DMS 273 (cell line): ENCODE measurements around the gene TBC1D2.
A peak's percentile ranks its signal among the peaks of the same experiment; 100 is the strongest.

Experiments used
- DNase-seq: peaks from one replicate; lab custom pipeline; 2025; ENCODE audit not compliant: unreplicated experiment; lab: John Stamatoyannopoulos, UW

TBC1D2 gene

DNA sequence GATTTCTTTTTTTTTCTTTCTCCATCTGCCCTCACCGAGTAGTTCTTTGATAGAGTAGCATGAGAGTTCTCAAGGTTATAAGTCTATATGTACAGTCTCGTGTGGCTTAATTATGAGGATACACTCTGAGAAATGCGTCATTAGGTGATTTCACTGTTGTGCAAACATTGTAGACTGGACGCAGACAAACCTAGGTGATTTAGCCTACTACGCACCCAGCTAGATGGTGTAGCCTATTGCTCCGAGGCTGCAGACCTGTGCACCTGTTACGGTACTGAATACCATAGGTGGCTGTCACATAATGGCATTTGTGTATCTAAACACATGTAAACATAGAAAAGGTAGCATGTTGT lies 36.1 kb downstream of the TBC1D2 start:
- no peak for DNase-seq

DNA sequence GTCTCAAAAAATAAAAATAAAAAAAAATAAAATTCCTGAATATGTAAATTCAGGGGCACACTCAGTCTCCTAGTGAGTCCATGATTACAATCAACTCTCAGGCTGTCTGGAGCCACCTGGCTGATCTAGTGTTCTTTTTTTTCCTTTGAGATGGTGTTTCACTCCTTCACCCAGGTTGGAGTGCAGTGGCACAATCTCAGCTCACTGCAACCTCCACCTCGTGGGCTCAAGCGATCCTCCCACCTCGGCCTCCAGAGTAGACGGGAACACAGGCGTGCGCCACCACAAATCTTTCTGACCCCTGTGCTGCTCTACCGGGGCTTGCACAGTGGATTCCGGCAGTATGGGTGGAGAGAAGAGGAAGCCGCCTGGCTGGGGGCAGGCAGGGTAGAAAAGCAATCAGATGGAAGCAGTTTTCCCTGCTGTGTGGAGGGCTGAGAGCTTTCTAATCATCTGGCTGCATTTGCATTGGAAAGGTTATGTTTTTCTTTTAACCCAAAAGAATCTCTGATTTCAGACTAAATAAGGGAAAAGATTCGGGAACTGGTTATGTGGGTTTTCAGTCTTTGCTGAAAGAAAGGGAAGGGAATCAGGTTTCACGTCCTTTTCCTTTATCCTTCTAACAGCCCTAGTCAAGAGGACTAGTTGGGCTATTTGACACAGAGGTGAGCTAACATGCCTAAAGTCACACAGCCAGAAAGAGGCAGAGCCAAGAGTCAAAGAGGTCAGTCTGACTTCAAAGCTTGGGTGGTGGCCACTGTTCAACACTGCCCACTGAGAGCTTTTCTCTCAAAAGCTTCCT lies 36.7 kb downstream of the TBC1D2 start:
- no peak for DNase-seq

DNA sequence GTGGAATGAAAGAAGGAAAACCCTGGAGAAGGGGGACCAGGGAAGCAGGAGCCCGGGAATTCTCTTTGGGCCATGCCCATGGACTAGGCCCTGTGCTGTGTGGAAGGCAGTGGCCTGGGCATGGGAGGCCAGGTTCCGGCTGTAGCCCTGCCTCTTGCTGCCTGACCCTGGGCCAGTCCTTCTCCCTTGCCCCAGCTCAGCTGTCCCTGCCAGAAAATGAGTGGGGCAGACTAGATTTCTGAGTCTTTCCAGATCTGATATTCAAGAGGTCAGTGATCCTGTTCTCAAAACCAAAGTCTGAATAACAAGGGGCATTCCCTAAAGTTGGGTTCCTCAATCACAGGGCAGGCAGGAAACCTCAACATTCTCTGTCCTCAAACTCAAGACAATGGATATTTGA lies 38.2 kb downstream of the TBC1D2 start:
- DNase-seq: no peak

GRCh38 chr9:98216391-98216790 lies 39.1 kb downstream of the TBC1D2 start:
- no peak for DNase-seq

GRCh38 chr9:98215821-98216220 lies 39.6 kb downstream of the TBC1D2 start:
- DNase-seq: peak; percentile 34

DNA sequence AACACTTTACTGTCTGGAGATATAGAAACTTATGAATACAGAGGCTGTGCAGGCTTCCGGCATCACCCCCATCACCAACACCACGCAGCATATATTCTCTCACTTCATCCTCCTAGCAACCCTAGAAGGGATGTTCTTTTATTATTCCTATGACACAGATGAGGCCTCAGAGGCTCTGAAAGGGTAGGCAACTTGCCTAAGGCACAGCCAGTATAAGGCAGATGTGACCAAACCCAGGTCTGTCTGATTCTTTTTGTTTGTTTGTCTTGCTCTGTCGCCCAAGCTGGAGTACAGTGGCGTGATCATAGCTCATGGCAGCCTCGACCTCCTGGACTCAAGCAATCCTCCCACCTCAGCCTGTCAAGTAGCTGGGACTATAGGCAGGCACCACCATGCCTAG lies 40.2 kb downstream of the TBC1D2 start:
- DNase-seq: no peak

- DNase-seq: no peak
Measured at GRCh38 chr9:98214811-98215210, 40.6 kb downstream of the TBC1D2 start.

DNA sequence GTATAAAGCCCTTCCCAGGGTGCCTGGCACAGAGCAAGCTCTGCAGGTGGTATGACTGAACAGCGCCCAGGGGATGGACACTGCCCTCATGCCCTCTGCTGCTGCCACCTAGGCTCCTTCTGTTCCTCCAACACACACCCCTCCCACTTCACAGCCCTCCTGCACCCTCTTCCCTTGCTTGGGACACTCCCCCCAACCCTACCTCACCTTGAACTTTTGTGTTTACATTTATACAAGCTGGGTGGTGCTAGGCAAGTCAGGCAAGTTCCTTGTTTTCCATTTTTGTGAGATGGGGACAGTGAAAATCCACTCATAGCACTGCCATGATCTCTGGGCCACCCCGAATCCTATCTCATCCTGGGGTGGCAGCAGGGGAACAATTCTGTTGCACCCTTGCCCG lies 44.2 kb downstream of the TBC1D2 start:
- DNase-seq: no peak

- no peak for DNase-seq
Measured at GRCh38 chr9:98210435-98210834, 45.0 kb downstream of the TBC1D2 start.

DNA sequence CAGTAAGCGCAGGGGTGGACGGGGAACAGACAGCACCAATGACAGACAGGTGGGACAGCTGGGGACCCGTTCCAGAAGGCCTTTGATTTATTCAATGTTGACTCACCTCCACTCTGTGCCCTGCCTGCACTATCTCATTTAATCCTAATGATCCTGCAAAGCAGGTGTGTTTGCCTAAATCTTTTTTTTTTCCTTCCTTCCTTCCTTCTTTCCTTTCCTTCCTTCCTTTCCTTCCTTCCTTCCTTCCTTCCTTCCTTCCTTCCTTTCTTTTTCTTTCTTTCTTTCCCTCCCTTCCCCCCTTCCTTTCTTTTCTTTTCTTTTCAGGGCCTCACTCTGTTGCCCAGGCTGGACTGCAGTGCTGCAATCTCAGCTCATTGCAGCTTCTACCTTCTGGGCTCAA lies 45.9 kb downstream of the TBC1D2 start:
- no peak for DNase-seq

GRCh38 chr9:98208635-98209034 lies 46.8 kb downstream of the TBC1D2 start:
- DNase-seq: no peak

DNA sequence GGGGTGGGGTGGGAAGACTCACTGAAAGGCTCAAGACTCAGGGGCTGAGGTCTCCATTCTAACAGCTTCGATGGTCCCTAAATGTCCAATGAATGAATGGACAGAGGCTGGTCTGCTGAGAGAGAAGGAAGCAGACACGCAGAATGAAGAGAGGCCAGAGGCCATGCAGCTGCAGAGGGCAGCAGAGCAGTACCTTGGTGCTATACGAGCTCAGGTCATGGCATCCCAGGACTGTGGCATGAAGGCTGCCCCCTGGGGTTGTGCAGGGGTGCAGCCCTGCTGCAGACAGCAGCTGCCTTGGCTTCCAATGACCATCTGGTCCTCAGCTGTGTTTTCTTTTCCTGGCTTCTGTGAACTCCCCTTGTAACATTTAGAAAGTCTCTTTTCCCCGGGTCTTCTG lies 47.8 kb downstream of the TBC1D2 start:
- DNase-seq: peak; percentile 54

DNA sequence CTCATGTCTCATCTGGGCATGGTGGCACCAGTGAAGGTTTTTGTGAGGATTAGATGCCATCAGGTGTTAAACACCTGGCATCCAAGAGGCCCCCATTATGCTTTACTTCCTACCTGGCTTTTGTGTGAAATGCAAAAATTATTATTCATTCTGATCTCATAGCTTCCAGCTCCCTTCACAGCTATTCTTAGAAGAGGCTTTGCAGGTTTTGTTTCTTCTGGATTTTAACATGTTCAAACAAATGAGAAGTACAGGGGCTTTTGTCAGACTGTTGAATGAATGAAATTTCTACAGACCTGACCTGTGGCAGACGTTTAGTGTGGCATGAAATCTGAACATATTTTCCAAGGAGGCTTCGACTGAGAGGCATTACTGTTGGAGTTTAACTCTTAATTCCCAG lies 48.7 kb downstream of the TBC1D2 start:
- DNase-seq: no peak

GRCh38 chr9:98204692-98205091 lies 50.8 kb downstream of the TBC1D2 start:
- DNase-seq: no peak

GRCh38 chr9:98203153-98203552 lies 52.3 kb downstream of the TBC1D2 start:
- DNase-seq: no peak

GRCh38 chr9:98202252-98202651 lies 53.2 kb downstream of the TBC1D2 start:
- no peak for DNase-seq

DNA sequence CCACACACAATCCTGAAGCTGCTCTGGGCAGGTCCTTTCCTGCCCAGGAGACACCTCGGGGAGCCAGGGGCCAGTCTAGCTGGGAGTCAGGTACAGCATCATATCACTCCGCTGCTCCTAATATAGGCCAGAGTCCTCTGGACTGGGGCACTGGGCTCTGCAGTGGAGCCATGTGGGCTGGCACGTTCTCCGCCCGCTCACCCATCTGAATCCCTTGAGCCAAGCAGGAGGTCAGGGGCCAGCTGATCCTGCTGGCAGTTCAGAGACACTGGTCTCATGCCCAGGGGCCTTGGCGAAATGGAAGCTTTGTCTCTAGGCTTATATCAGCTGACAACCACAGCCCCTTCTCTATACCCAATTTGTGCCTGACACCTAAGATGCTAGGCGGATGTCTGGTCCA lies 53.7 kb downstream of the TBC1D2 start:
- DNase-seq: no peak

DNA sequence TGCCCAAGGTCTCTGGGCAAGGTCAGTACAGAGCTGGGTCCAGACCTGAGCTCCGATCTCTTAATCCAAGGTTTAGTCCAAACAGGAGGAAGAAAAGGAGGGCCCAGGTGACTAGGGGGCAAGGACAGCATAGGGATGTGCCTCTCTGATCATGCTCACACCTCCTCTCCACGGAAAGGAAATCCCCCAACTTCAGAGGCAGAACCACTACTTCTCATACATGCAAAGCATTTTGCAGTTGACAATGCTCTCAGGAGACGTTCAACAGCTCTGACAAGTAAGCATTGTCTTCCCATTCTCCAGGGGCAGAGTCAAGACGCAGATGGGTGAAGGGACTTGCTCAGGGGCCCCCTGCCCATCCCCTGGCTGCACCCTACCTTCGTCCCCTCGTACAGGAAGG lies 54.3 kb downstream of the TBC1D2 start:
- no peak for DNase-seq

GRCh38 chr9:98199388-98200033 lies 55.9 kb downstream of the TBC1D2 start:
- no peak for DNase-seq

DNA sequence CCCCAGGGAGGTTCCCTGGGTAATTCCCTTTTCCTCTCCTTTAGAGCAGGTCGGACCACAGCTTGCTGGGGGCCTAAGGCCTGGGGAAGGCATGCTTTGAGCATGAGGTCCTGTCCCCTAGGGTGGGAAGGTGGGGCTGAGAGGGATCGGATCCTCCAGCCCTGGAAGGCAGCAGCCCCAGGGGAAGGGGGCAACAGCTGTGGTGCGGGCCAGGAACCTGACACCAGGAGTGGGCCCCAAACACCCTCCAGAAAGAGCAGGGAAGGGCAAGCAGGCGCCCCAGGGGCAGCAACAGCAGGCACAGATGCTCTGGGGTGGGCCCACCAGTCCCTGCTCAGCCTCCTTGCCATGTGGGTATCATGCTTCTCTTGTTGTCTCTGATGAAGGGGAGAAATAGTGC lies 59.8 kb downstream of the TBC1D2 start:
- peak; percentile 72 for DNase-seq

DNA sequence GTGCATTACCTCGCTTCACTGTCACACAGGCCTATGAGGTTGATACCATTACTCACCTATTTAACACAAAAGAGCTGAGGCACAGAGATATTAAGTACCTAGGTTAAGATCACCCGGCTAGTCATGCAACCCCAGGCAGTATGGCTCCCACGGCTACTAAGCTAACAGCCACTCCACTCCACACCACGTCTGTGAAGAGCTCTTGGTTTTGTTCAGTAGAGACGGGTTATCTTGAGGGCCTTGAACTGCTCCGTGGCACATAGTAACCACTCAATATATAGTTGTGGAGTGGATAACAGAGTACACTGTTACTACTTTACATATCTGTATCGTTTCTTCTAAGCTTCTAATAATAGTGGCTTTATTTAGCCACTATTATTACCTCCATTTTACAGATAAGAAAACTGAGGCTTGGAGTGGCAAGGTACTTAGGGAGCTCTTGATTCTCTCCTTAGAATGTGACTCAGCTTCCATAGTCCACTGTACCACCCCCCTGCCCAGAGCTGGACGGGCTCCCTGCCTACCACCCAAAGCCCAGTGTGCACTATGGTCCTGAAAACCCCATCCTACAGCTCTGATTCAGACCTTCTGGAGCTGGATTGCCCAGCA lies 62.0 kb downstream of the TBC1D2 start:
- no peak for DNase-seq
